ENCODE data around the gene CCDC149. TPM values are rescaled to one million over a fixed set of nuclear protein-coding genes. Genes with fewer than 3 reads are reported as not detected.

CCDC149 gene
- total RNA-seq, 1 donor from 2014 or later = 20.6 TPM

- DNase-seq = no peak
Observed at GRCh38 chr4:24775032-24775605, 137.7 kb downstream of the CCDC149 start.

- DNase-seq = no peak
Observed at GRCh38 chr4:24774452-24774851, 138.4 kb downstream of the CCDC149 start.

- no peak for DNase-seq
Observed at GRCh38 chr4:24772952-24773351, 139.9 kb downstream of the CCDC149 start.

- no peak for DNase-seq
Observed at GRCh38 chr4:24772061-24772705, 140.7 kb downstream of the CCDC149 start.

GRCh38 chr4:24771241-24771640, 141.6 kb downstream of the CCDC149 start:
- DNase-seq = peak; percentile 67

GRCh38 chr4:24770667-24771066, 142.2 kb downstream of the CCDC149 start:
- no peak for DNase-seq

- DNase-seq = no peak
Observed at GRCh38 chr4:24770032-24770584, 142.7 kb downstream of the CCDC149 start.

GRCh38 chr4:24769571-24769970, 143.3 kb downstream of the CCDC149 start:
- DNase-seq = no peak

GRCh38 chr4:24768604-24769003, 144.2 kb downstream of the CCDC149 start:
- no peak for DNase-seq

- DNase-seq = no peak
Observed at GRCh38 chr4:24768006-24768405, 144.8 kb downstream of the CCDC149 start.

GRCh38 chr4:24765376-24765988, 147.4 kb downstream of the CCDC149 start:
- no peak for DNase-seq

GRCh38 chr4:24764345-24764744, 148.5 kb downstream of the CCDC149 start:
- DNase-seq = no peak

GRCh38 chr4:24763631-24764297, 149.1 kb downstream of the CCDC149 start:
- peak; percentile 69 for DNase-seq

Small RNAs within 50 kb of the gene (small RNA-seq; reads per million reads assigned to genes)
- gene AC006390.1 (ENCODE audit: low replicate concordance) = not detected

Other genes starting within 250 kb of the CCDC149 start
- 46.3 TPM for gene SOD3, start 117.5 kb downstream of the CCDC149 start, total RNA-seq
- 16.9 TPM for gene LGI2, start 117.9 kb upstream of the CCDC149 start, total RNA-seq
- gene SEPSECS, start 247.4 kb upstream of the CCDC149 start, total RNA-seq = 12.6 TPM